Femur (tissue), 1 donor: ENCODE data around the gene TNFRSF11A.

ENCODE experiments used
- DNase-seq: peaks from one replicate; pipeline ENCODE4 v3.0.0-alpha.2; 2017

Gene TNFRSF11A

DNA sequence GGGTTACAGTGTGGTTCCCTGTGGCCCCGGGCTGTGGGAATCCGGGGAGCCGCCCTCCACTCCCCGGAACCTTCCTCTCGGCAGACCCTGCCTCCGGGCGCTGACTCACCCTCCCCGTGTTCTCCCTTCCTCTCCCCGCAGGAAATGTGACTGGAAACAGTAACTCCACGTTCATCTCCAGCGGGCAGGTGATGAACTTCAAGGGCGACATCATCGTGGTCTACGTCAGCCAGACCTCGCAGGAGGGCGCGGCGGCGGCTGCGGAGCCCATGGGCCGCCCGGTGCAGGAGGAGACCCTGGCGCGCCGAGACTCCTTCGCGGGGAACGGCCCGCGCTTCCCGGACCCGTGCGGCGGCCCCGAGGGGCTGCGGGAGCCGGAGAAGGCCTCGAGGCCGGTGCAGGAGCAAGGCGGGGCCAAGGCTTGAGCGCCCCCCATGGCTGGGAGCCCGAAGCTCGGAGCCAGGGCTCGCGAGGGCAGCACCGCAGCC, 59.5 kb downstream of the TNFRSF11A start:
- no peak for DNase-seq

DNA sequence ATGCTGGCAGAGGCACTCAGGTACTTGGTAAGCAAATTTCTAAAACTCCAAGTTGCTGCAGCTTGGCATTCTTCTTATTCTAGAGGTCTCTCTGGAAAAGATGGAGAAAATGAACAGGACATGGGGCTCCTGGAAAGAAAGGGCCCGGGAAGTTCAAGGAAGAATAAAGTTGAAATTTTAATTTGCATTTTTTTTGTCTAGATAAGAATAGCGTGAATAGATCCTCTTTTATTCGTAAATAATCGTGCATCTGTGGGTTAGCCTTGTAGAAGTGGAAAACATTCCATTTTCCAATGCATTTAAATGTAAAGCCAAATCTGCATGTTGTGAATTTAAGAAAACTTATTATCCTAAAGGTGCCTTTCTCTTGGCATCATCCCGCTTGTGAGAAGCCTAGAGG, 61.0 kb downstream of the TNFRSF11A start:
- no peak for DNase-seq

DNA sequence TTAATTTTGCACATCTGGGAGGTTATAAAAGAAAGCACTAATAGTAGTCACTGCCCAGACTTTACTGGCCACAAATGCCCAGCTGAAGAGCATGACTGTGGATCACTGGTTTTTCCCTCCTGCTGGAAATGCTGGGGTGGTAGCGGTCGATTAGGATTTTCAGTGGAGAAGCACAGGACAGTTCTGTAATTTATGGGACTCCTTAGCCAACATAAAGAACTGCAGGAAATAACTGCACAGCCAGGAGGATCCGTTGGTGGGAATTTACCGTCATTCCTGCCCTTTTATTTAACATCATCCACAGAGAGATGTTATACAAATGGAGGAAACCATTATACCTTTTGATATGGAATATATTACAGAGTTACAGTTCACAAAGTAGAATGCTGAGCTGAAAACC, 61.5 kb downstream of the TNFRSF11A start:
- DNase-seq, result no peak

DNA sequence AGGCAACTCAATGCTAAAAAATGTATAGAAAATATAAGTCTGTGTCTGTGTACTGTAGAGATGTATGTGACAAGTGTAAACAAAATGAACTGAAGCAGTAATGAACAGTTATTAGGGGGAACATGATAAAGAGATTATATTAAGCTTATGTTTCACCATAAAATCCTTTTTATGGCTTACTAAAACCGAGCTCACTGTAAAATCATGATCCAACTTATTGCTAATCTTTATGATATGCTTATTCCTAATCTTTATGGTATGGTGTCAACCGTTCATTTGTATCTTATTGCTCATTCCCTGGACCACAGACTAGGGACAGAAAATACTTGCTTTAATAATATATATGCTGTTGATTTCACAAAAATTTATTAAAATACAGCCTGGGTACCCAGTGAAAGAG, 62.1 kb downstream of the TNFRSF11A start:
- DNase-seq, result no peak

DNA sequence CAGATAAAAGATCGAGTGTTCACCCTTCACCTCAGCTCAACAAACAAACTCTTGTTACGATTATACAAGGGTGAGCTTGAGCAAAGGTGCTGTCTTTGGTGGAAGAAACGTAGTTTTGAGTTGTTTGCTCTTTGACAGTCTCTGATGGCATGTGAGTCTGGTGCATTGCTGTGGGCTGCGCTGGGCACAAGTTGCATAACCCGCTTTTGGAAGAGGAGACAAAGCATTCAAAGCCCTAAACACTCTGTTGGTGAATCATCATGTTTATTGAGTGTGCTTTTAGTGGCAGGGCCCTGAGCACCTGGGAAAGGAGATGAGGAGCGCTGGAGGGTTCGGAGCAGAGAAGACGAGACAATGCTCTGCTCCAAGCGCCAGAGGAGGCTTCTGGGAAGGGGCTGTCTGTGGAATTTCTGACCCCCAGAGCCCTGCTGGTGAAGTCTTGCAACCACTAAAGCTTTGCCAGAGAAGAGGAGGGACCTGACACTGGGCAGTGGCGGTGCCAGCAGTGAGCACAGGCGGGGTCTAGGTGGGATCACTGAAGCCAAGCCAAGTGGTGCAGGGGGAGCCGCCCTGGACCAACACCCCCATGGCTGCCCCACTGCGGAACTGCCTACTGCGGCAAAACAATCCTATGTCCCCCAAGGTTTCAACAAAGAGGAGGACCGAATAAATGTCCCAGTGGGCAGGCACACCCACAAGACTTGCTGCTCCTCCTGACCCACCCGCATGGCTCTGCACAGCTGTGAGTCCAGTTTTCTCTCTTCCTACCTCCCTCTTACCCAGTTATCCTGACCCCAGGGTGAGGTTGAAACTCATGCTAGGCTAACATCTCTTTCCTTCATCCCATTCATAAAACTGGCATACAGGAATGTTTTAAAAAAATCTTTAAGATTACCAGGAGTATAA, 64.0 kb downstream of the TNFRSF11A start:
- no peak for DNase-seq

DNA sequence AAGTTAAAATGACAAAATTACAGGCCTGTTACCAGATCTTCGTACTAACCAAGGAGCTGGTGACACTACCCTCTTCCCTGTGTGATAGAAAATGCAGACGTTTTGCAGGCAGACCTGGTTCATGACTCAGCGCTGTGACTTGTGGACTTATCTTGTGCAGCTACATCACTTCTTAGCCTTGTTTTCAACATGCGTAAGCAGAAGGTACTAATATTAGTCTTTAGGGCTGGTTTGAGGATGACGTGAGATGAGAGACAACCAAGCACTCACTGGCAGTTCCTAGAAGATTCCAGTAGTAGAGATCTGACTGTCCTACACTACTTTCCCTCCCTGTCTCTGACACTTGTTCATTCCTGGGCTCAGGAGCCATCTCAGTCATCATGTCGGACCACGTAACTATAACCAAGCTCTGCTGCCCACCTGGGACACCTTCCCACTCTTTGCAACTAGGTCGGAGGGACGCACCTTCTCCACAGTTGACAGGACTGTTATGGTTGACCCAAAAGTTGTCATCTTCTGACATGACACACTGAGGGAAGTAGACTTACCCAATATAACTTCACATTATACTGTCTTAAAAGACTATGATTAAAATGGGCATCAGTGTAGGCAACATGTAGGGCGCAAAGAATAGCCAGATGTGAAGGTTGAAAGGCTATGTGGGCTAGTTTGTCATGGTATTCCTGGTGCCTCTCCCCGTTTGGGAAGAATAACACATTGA, 64.8 kb downstream of the TNFRSF11A start:
- DNase-seq, result no peak

DNA sequence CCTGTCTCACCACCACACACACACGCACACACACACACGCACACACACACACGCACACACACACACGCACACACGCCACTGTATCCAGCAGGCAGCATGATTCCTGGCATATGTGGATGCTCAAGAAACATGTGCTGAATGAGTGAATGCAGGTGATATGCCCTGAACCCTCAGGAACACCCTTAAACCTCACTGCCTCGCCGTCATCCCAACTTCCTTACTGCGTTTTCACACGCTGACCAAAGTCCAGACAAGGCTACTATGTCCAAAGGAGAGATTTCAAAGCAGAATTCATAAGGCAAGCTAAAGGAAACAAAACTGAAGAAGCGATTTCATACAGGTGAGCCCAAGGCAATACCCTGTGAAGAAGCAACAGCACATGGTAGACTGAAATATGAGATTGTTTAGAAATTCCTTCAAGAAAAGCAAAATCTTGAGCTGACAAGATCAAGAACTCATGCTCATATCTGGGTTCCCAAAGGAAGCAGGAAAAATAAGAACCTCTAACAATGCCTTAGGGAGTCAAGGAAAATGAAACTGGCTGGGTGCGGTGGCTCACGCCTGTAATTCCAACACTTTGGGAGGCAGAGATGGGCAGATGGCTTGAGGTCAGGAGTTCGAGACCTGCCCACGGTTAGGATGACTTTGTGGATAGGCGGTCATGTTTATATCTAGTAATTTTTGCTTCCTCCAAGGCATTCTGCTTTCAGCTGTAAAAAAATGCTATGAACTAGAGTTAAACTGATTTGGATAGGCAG, 69.1 kb downstream of the TNFRSF11A start:
- DNase-seq, result no peak

DNA sequence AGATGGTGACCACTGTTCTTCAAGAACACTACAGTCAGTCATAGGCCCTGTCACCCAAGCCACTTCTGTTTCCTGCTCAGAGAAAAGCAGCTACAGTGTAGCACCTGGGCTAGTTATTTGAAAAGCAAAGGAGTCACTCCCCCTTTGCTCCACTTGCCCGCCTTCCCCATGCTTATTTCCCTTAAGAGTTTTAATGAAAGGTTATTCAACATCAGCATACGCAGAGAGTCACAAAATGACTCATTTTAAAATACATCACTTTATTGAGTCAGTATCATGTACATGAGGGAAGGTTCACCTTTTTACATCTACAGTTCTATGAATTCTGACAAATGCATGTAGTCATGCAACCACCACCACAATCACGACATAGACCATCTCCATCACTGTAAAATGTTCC, 71.3 kb downstream of the TNFRSF11A start:
- no peak for DNase-seq

DNA sequence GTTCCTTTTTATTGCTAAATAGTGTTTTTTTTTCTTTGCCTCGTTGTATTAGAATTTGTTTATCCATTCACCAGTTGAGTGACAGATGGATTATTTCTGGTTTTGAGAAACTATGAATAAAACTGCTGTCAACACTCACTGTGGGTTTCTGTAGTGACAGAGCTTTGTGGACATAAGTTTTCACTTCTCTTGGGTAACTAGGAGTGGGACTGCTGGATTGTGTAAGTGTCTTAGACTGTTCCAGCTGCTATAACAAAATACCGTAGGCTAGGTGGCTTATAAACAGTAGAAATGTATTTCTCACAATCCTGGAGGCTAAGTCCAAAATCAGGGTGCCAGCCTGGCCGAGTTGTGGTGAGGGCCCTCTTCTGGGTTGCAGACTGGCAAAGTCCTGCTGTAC, 71.9 kb downstream of the TNFRSF11A start:
- no peak for DNase-seq

DNA sequence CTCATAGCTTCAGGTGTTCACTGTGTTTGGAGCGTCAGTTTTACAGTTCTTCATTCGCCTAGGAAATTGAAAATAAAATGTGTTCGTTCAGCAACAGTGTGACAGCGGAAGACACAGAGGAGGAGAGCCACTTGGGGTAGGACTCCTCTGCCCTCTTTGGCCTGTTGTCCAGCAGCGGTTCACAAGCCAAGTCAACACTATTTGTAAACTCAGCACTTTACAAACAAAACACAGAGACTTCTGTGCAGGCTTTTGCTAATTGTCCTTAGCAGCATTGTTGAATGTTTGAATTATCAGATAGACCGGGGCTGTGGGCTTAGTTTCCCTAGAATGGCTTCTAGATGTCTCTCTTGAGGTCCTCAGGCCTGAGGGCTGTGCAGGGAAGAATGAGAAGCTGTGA, 73.2 kb downstream of the TNFRSF11A start:
- no peak for DNase-seq

DNA sequence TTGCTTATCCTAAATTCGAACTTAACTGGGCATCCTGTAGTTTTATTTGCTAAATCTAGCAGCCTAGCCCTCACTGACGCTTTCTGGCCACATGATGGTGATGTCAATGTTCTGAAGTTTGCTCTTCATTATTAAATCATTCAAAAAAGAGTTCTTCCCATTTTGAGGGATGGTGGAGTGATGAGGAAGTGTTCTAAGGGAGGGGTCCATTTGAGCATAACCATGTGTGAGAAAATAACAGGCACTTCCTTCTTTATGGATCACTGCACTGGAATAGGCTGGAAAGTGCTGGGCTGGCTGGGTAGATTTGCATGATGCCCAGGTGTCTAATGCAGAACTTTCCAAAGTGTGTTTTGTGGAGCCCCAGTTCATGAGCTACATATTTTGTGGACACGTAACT, 74.2 kb downstream of the TNFRSF11A start:
- no peak for DNase-seq

DNA sequence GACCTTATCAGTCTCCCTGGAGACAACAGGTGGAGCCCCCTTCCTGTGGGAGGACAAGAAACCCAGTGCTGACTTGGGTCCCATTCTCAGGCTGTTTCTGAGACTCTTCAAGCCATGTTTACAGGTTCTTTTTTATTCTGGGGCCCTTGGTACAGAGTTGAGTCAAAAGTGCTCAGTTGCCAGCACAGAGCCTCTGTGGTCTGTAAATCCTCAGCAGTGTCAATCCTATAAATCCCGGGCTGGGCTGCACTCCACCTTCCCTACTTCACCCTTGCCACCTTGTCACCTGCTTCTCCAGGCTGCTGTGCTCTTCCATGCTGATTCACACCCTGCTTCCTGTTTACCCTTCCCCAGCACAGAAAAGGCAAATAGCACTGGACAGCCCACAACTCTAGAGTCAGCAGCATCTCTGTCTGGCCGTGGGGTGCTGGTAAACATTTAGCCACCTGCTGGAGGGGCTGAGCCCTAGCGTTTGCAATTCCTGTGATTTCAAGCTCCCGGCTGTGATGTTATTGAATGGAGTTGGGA, 74.7 kb downstream of the TNFRSF11A start:
- no peak for DNase-seq

DNA sequence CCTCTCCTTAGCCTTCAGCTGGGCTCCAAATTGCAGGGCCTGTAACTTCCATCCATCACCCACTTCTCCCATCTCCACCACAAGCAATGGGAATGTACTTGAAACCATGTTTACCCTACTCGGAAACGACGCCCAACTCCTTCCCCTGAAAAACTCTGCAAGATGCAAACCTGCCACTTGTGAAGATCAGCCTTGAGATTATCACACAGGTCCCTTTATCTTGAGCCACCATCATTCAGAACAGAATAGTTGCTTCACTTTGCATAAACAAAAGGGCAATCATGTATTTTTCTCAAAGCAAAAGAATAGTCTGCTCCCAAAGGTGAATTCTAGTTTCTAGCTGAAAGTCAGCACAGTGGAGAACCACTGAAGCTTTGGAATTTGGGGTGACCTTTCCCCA, 75.8 kb downstream of the TNFRSF11A start:
- no peak for DNase-seq

DNA sequence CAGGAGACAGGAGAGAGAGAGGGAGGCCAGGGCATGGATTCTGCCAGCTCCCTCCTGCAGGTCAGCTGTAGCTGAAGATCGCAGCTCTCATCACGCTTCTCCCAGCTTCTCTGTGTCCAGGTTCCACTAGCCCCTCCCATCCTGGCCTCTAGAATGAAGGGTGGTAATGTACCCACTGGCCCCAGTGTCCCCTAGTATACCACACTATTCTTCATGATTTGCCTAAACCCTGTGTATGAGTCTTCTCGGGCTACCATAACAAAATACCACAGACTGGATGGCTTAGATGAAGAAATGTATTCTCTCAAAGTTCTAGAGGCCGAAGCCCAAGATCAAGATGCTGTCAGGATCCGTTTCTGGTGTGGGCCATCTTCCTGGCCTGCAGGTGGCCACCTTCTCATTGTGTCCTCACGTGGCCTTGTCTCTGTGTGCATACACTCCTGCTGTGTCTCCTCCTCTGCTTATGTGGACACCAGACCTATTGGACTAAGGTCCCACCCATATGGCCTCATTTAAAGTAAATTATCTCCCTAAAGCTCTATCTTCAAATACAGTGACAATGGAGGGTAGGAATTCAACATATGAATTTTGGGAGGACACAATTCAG, 77.3 kb downstream of the TNFRSF11A start:
- no peak for DNase-seq

DNA sequence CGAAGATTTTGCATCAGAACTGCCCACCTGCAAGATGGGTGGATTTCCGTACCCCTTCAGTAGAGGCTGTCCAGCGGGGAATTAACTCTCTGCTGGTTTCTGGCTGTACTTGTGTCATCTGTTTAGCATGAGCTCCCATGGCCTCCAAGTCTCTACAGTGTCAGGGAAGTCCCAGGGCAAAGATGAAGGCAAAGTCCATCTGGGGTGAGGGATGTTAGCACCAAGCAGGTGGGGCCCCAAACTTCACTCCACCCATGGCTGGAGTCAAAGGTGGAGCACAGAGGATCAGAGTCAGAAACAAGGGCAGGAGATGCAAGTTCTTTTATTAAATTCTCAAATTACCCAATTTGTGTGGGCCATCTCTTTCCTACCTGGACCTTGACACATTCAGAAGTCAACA, 78.0 kb downstream of the TNFRSF11A start:
- DNase-seq, result no peak

DNA sequence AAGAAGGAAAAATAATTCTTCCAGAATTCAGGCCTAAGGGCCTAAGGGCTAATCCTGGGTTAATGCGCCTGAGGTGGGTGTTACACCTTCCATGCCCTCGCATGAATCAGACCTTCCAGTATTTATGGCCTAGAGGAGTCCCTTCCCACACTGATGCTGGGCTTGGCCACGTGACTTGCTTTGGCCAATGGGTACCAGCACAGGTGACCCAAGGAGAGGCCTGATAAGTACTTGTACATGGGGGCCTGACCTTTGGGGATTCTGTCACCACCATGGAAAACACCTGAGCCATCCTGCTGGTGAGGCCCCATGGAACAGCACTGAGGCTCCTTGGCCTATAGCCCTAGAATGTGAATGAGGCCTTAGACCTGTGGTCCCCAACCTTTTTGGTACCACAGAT, 79.8 kb downstream of the TNFRSF11A start:
- DNase-seq, result no peak

DNA sequence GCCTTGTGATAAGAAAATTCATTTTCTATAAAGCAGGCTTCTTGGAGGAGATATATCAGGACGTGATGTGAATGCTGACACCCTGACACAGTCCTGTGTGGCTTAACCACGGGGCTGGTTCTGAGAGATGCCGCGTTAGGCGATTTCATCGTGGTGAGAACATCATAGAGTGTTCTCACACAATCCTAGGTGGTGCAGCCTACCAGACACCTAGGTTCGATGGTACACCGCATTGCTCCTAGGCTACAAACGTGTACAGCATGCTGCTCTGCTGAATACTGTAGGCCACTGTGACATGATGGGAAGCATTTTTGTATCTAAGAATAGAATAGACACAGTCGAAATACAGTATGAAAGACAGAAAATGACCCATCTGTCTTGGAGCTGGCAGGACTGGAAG, 82.5 kb downstream of the TNFRSF11A start:
- no peak for DNase-seq

DNA sequence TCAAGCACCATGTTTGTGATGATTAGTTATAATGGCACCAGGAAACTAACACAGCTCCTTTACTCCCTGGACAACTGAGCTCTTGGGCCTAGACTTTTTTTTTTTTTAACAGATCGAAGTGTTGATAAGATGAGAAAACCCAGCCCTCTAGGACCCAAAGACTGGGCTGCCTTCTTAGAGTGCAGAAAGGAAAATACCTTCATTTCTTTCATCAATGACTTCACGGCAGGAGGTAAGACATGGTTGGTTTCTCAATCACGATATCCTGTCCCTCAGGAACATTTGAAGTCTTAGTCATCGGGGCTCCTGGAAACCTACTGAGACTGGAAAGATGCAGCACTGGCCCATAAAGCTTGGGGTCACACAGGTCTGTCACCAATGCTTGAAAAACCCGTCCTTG, 84.7 kb downstream of the TNFRSF11A start:
- DNase-seq, result no peak

DNA sequence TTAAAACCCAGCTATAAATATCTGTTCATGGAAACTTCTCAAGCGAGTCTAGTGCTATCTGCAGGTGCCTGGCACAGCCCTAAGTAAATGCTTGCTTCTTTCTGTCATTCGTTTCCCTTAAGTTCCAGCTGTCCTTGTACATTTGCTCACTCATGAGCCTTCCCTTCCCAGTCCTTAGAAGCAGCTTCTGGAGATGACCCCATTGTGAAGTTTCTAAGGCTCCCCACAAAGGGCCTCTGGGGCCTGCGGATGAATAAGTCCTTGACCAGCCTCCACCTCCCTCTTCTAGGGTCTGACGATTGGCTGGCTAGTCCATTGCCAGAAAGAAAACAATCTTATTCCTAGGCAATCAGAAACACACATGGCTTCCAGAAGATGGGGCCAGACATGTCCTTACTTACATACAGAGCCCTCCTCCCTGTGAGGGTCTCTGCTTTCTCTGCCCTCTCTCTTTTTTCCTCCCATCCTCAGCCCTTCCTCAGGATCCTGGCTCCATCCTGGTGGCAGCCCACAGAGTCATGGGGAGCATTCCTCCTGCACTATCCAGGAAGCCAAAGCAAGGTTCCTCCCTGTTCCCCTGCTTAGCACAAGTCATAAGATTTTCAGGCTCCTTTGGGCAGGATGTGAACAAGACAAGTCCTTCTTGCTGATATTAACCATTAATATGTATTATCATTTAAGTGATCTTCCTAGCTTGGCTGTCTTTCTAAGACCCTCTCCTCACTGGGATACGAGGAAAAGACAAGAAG, 87.3 kb downstream of the TNFRSF11A start:
- DNase-seq, result no peak

DNA sequence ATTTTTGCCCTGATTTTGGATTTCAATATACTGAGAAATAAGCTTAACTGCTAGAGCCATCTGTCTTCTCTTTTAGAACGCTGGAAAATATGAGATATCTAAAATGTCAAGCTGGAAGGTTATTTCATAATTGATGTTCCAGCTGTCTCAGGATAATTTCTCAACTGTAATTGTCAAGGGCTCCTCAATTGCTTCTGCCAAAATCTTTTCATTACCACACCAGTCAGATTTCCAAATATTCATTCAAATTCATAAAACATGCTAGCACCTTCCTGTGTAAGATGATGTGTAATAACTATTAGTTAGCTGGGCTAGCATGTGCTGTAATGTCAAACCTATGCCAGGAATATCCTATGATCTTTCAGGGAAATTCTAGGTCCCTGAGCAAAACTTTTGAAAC, 88.1 kb downstream of the TNFRSF11A start:
- no peak for DNase-seq

DNA sequence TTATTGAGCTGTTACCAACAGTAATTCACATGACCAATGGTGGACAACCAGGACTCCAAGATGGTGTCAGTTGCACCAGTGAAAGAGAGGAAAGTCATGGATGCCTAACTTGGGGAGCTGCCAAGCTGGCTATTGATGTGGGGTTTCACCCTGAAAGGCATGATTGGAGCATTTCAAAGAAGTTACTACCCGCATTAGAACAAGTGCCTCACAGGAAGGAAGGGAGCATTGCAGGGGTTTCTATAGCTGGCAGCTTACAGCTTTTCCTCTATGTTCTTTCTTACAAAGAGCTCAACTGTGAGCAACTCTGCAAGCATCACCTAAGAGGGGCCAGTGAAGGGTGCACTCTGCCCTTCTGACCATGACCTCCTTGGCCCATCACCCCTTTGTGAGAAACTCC, 93.1 kb downstream of the TNFRSF11A start:
- DNase-seq, result no peak

DNA sequence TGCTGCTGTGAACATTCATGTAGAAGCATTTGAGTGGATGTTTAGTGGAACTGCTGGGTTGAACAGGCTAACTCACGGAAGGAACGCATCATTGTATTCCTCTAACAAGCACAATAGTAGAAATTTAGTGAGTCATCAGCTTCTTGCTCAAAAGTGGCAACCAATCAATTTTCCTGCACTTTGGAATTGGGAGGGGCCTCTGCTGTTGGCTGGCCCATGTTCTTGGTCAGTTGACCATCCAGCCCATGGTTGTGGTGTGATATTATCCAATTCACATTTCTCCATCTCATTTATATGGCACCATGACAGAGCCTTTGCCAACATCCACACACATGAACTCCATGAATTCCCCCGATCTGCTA, 95.0 kb downstream of the TNFRSF11A start:
- no peak for DNase-seq
